HL-60 (cell line): ENCODE measurements around the gene TOMM40L.

Experiments used
- DNase-seq, 2 experiments: peaks; one replicate each; pipeline ENCODE4 v3.0.0-alpha.2; 2010 to 2020; ENCODE audit warnings: low read depth in 1 of 2, low spot score in 1 of 2
- H3K27ac ChIP-seq: fragments of 250-450 bp; sonication (Bioruptor Pico); replicated peaks from 2 replicates; pipeline ENCODE4 v1.5.1; 2020; ENCODE audit warnings: mild to moderate bottlenecking, moderate library complexity
- H3K27me3 ChIP-seq: fragments of 250-450 bp; sonication (Bioruptor Pico); 2 replicates; pipeline ENCODE4 v1.5.1; 2021; ENCODE audit warnings: mild to moderate bottlenecking, moderate library complexity; ENCODE audit not compliant: insufficient read depth, poor library complexity, severe bottlenecking
- H3K4me3 ChIP-seq: replicated peaks from 2 replicates; pipeline ENCODE4 v1.5.1; 2011; ENCODE audit warnings: mild to moderate bottlenecking, control low read depth, low read length; ENCODE audit not compliant: insufficient read depth
- CTCF ChIP-seq: IDR thresholded peaks from one replicate; pipeline ENCODE4 v1.5.1; 2011; ENCODE audit warnings: low read length, control low read depth, inconsistent platforms; ENCODE audit not compliant: insufficient read depth
- GABPA ChIP-seq: IDR thresholded peaks from 2 replicates; pipeline ENCODE4 v1.6.1; 2012; ENCODE audit warnings: low read depth
- POLR2AphosphoS5 ChIP-seq: IDR thresholded peaks from 2 replicates; pipeline ENCODE4 v1.6.1; 2012; ENCODE audit warnings: low read depth
- SPI1 ChIP-seq: IDR thresholded peaks from 2 replicates; pipeline ENCODE4 v1.6.1; 2012; ENCODE audit warnings: low read depth, mild to moderate bottlenecking, borderline replicate concordance
- microRNA-seq: library from miRNA; unstranded; fragments of <30 nt; microRNA quantifications from one replicate; pipeline ENCODE4, GENCODE V29; 2018
- TF ChIP-seq, protein P1 (sequence below): IDR thresholded peaks from 2 replicates; pipeline ENCODE4 v1.6.1; 2012; ENCODE audit warnings: low read depth; ENCODE audit not compliant: insufficient replicate concordance

TOMM40L gene

DNA sequence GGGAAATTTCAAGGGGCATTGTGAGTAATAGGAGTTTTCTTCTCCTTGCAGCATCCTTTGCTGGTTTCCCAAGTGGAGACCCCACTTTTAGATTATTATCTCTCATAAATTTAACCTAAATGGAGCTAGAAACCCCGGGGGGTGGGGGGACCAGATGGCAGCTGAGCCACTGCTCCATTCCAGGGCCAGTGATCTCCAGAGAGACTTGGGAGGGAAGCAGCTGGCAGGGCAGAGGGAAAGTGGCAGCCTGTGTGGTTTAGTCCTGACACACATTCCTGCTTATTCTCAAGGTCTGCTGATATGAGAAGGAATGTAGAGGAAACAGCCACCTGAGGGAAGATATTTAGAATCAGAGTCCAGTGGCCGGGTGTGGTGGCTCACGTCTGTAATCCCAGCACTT lies 49.0 kb downstream of the TOMM40L start:
- no peak overlapping the region for H3K27ac ChIP-seq
- H3K27me3 ChIP-seq = no peaks in the 10 kb centered on the region
- TF ChIP-seq GABPA (no peak), SPI1 (no peak), POLR2AphosphoS5 (no peak), CTCF (no peak)
- TF ChIP-seq, protein P1, sequence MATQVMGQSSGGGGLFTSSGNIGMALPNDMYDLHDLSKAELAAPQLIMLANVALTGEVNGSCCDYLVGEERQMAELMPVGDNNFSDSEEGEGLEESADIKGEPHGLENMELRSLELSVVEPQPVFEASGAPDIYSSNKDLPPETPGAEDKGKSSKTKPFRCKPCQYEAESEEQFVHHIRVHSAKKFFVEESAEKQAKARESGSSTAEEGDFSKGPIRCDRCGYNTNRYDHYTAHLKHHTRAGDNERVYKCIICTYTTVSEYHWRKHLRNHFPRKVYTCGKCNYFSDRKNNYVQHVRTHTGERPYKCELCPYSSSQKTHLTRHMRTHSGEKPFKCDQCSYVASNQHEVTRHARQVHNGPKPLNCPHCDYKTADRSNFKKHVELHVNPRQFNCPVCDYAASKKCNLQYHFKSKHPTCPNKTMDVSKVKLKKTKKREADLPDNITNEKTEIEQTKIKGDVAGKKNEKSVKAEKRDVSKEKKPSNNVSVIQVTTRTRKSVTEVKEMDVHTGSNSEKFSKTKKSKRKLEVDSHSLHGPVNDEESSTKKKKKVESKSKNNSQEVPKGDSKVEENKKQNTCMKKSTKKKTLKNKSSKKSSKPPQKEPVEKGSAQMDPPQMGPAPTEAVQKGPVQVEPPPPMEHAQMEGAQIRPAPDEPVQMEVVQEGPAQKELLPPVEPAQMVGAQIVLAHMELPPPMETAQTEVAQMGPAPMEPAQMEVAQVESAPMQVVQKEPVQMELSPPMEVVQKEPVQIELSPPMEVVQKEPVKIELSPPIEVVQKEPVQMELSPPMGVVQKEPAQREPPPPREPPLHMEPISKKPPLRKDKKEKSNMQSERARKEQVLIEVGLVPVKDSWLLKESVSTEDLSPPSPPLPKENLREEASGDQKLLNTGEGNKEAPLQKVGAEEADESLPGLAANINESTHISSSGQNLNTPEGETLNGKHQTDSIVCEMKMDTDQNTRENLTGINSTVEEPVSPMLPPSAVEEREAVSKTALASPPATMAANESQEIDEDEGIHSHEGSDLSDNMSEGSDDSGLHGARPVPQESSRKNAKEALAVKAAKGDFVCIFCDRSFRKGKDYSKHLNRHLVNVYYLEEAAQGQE = no peak
- DNase-seq = no peak
- H3K4me3 ChIP-seq = no peak overlapping the region

Small RNAs within 50 kb of the gene (microRNA-seq; reads per million reads assigned to microRNA genes)
- gene MIR5187 = 0.90 reads per million
